Thyroid gland (tissue), 4 donors: ENCODE data around the gene FKBP3. TPM values are rescaled to one million over a fixed set of nuclear protein-coding genes. Genes with fewer than 3 reads are reported as not detected.

Source experiments
- DNase-seq, 2 donors: peaks; one replicate each; pipeline ENCODE4 v3.0.0-alpha.2; 2019
- H3K27ac ChIP-seq, 3 donors: fragments of 200-600 bp; sonication (generic); 1 replicate in 2 of 3; 2 replicates in 1 of 3; pipeline ENCODE4 v1.5.1; 2016 to 2019; ENCODE audit warnings: mild to moderate bottlenecking in 1 of 3, moderate library complexity in 1 of 3
- H3K27me3 ChIP-seq: fragments of 200-600 bp; sonication (generic); one replicate; pipeline ENCODE4 v1.5.1; 2019
- H3K36me3 ChIP-seq, 2 donors: fragments of 200-600 bp; sonication (generic); one replicate each; pipeline ENCODE4 v1.5.1; 2016 to 2019
- H3K4me1 ChIP-seq, 2 donors: fragments of 200-600 bp; sonication (generic); one replicate each; pipeline ENCODE4 v1.5.1; 2017 to 2019
- H3K4me3 ChIP-seq, 3 donors: fragments of 200-600 bp; sonication (generic); replicated peaks in 1 of 3; 1 replicate in 2 of 3; 2 replicates in 1 of 3; pipeline ENCODE4 v1.5.1; 2016; ENCODE audit warnings: mild to moderate bottlenecking in 1 of 3
- H3K9me3 ChIP-seq: fragments of 200-600 bp; sonication (generic); one replicate; pipeline ENCODE4 v1.5.1; 2017
- CTCF ChIP-seq, 6 experiments: fragments of 200-600 bp in 3 of 6; fragments of 450-650 bp in 3 of 6; sonication (generic) in 3 of 6; IDR thresholded peaks; one replicate each; pipeline ENCODE4 v1.5.1; 2016 to 2019; ENCODE audit warnings: antibody characterized with exemption in 6 of 6, mild to moderate bottlenecking in 2 of 6, inconsistent platforms in 1 of 6, moderate library complexity in 1 of 6
- POLR2A ChIP-seq, 2 donors: fragments of 450-650 bp; IDR thresholded peaks; one replicate each; pipeline ENCODE4 v1.6.1; 2017; ENCODE audit warnings: antibody characterized with exemption in 2 of 2, mild to moderate bottlenecking in 2 of 2, moderate library complexity in 1 of 2
- WGBS, 2 donors: methylation state at CpG; one replicate each; pipeline ENCODE4 v1.1.5; 2017; 5-methylcytosine and 5-hydroxymethylcytosine counted together
- intact Hi-C: fragments of 100-400 bp; cut with DNase I; formaldehyde crosslinking; loops from one replicate; pipeline ENCODE4 v1.15.1; 2023
- total RNA-seq, 4 donors: library from RNA; depleted of rRNA; stranded (reverse); fragments of >200 nt; gene quantifications; one replicate each; pipeline ENCODE4 v1.2.3, GENCODE V29; 2016

FKBP3 gene
- total RNA-seq, 4 donors from 2014 or later, result 12.3 to 45.1 (median 40.9) TPM

- Histone ChIP-seq H3K4me3 (no peak overlapping the region), H3K9me3 (no peaks in the 10 kb centered on the region), H3K4me1 (no peaks in the 10 kb centered on the region), H3K27ac (no peak overlapping the region), H3K27me3 (no peaks in the 10 kb centered on the region), H3K36me3 (peaks cover 0 to 21% of the 10 kb centered on the region in 2 donors)
- no peak for TF ChIP-seq POLR2A (IDR thresholded peaks at IDR 0.05)
- no peak for TF ChIP-seq CTCF (IDR thresholded peaks at IDR 0.05)
- no peak for DNase-seq
- intact Hi-C loops, result no loop called here
- 98% methylated on average over 4 of the region's 4 CpGs for WGBS, 2 donors
Observed at GRCh38 chr14:45096218-45096617, 38.1 kb downstream of the FKBP3 start.

GRCh38 chr14:45095143-45095542 is 39.1 kb downstream of the FKBP3 start:
- TF ChIP-seq POLR2A (IDR thresholded peaks at IDR 0.05) (no peak), CTCF (IDR thresholded peaks at IDR 0.05) (no peak)
- H3K36me3 ChIP-seq, result peaks cover 0 to 21% of the 10 kb centered on the region in 2 donors
- H3K4me1 ChIP-seq, result peaks cover 0 to 2% of the 10 kb centered on the region in 2 donors
- H3K27me3 ChIP-seq, result no peaks in the 10 kb centered on the region
- H3K4me3 ChIP-seq, result no peak overlapping the region
- no peak overlapping the region for H3K27ac ChIP-seq
- 91 to 94% methylated on average over 4 of the region's 4 CpGs for WGBS, 2 donors
- DNase-seq, result no peak
- H3K9me3 ChIP-seq, result no peaks in the 10 kb centered on the region
- intact Hi-C loops, result no loop called here

- 93 to 95% methylated on average over 2 of the region's 2 CpGs for WGBS, 2 donors
- Histone ChIP-seq H3K36me3 (peaks cover 0 to 21% of the 10 kb centered on the region in 2 donors), H3K27me3 (no peaks in the 10 kb centered on the region)
Observed at GRCh38 chr14:45094275-45094674, 40.0 kb downstream of the FKBP3 start.

GRCh38 chr14:45091710-45092109 is 42.6 kb downstream of the FKBP3 start:
- peaks cover 0 to 8% of the 10 kb centered on the region in 2 donors for H3K36me3 ChIP-seq
- TF ChIP-seq POLR2A (IDR thresholded peaks at IDR 0.05), result no peak
- TF ChIP-seq CTCF (IDR thresholded peaks at IDR 0.05), result no peak
- no peaks in the 10 kb centered on the region for H3K9me3 ChIP-seq
- peaks cover 0 to 6% of the 10 kb centered on the region in 2 donors for H3K4me1 ChIP-seq
- WGBS, 2 donors, result 93 to 95% methylated on average over 2 of the region's 2 CpGs
- H3K27ac ChIP-seq, result no peak overlapping the region
- intact Hi-C loops, result no loop called here
- no peak for DNase-seq
- no peaks in the 10 kb centered on the region for H3K27me3 ChIP-seq
- H3K4me3 ChIP-seq, result no peak overlapping the region

More at GRCh38 chr14:45094275-45094674, 40.0 kb downstream of the FKBP3 start:
- no peak for DNase-seq
- H3K27ac ChIP-seq, result no peak overlapping the region
- TF ChIP-seq POLR2A (IDR thresholded peaks at IDR 0.05) (no peak), CTCF (IDR thresholded peaks at IDR 0.05) (no peak)
- no peaks in the 10 kb centered on the region for H3K9me3 ChIP-seq
- intact Hi-C loops, result no loop called here
- H3K4me3 ChIP-seq, result no peak overlapping the region
- H3K4me1 ChIP-seq, result peaks cover 0 to 6% of the 10 kb centered on the region in 2 donors

- H3K27ac ChIP-seq, result no peak overlapping the region
- TF ChIP-seq CTCF (IDR thresholded peaks at IDR 0.05) (no peak), POLR2A (IDR thresholded peaks at IDR 0.05) (no peak)
- no peak overlapping the region for H3K4me3 ChIP-seq
- WGBS, 2 donors, result 63 to 68% methylated on average over 1 of the region's 1 CpG
- intact Hi-C loops, result loop anchor here (10.0 kb wide), 1 partner anchor 45 kb away; the partner anchor contains the start of genes FANCM and FKBP3
- no peaks in the 10 kb centered on the region for H3K9me3 ChIP-seq
- DNase-seq, result no peak
- no peaks in the 10 kb centered on the region for H3K36me3 ChIP-seq
- peaks cover 4 to 24% of the 10 kb centered on the region in 2 donors for H3K4me1 ChIP-seq
- no peaks in the 10 kb centered on the region for H3K27me3 ChIP-seq
Observed at GRCh38 chr14:45089813-45090212, 44.5 kb downstream of the FKBP3 start.
